GM19468 (cell line): Measurements from ENCODE around the gene SPOCK2.
"Not testable (repeated sequence)": the region's sequence is repeated elsewhere in the genome, so short reads cannot be mapped to it uniquely, and the experiment has no call there.

Experiments
- ATAC-seq: cut with Tn5 transposase; IDR thresholded peaks from one replicate; pipeline ENCODE4 v1.9.1; 2021; ENCODE audit warnings: mild to moderate bottlenecking, moderate library complexity, moderate number of reproducible peaks; ENCODE audit not compliant: unreplicated experiment; ENCODE audit errors: extremely low read depth

The SPOCK2 gene

GRCh38 chr10:72037266-72037665, 51.1 kb downstream of the SPOCK2 start:
- no peak for ATAC-seq

- no peak for ATAC-seq
Observed at GRCh38 chr10:72035252-72035887, 53.0 kb downstream of the SPOCK2 start.

- no peak for ATAC-seq
Observed at GRCh38 chr10:72034761-72035160, 53.6 kb downstream of the SPOCK2 start.

GRCh38 chr10:72034040-72034499, 54.3 kb downstream of the SPOCK2 start:
- no peak for ATAC-seq

- ATAC-seq = not testable (repeated sequence)
Observed at GRCh38 chr10:72032409-72033162, 55.8 kb downstream of the SPOCK2 start.

GRCh38 chr10:72031706-72032105, 56.6 kb downstream of the SPOCK2 start:
- no peak for ATAC-seq

- ATAC-seq = no peak
Observed at GRCh38 chr10:72030762-72031543, 57.4 kb downstream of the SPOCK2 start.

GRCh38 chr10:72029414-72029813, 58.9 kb downstream of the SPOCK2 start:
- ATAC-seq = no peak

- no peak for ATAC-seq
Observed at GRCh38 chr10:72027498-72027897, 60.9 kb downstream of the SPOCK2 start.

- ATAC-seq = no peak
Observed at GRCh38 chr10:72026278-72027111, 61.9 kb downstream of the SPOCK2 start.

- no peak for ATAC-seq
Observed at GRCh38 chr10:72025832-72026231, 62.5 kb downstream of the SPOCK2 start.

- ATAC-seq = no peak
Observed at GRCh38 chr10:72025400-72025799, 63.0 kb downstream of the SPOCK2 start.

- no peak for ATAC-seq
Observed at GRCh38 chr10:72024596-72024995, 63.8 kb downstream of the SPOCK2 start.

- no peak for ATAC-seq
Observed at GRCh38 chr10:72022228-72022627, 66.1 kb downstream of the SPOCK2 start.

- no peak for ATAC-seq
Observed at GRCh38 chr10:72020914-72021809, 67.2 kb downstream of the SPOCK2 start.

- no peak for ATAC-seq
Observed at GRCh38 chr10:72019085-72019876, 69.1 kb downstream of the SPOCK2 start.

GRCh38 chr10:72016608-72017300, 71.6 kb downstream of the SPOCK2 start:
- no peak for ATAC-seq

GRCh38 chr10:72015841-72016240, 72.5 kb downstream of the SPOCK2 start:
- no peak for ATAC-seq
